ENCODE measurements around the gene PSKH1. TPM values are rescaled to one million over a fixed set of nuclear protein-coding genes. Genes with fewer than 3 reads are reported as not detected.

Gene PSKH1
- polyA plus RNA-seq, 6 donors from 2014 or later = 14.2 to 24.4 (median 17.4) TPM

- Mint-ChIP-seq H3K4me3 (peak within 1 kb of the TSS; percentile 89 to 95 (median 91)), H3K9me3 (no peaks in the 10 kb centered on the region), H3K4me1 (peaks cover 31 to 38% (median 38%) of the 10 kb centered on the region in 3 donors), H3K27ac (peak within 1 kb of the TSS; percentile 84 to 90 (median 88)), H3K27me3 (no peaks in the 10 kb centered on the region), H3K36me3 (peaks cover 0 to 4% of the 10 kb centered on the region in 2 donors)
- peak; percentile 81 for DNase-seq
- ATAC-seq (ENCODE audit: low read depth in 2 of 2) = peak; percentile 95 to 98
These were observed 20.2 kb upstream of the PSKH1 start, which contains the start of gene EDC4 for GRCh38 chr16:67872631-67873434. TSS of gene EDC4 (plus strand) at chr16:67873052. CDS start at chr16:67873262, 210 bp downstream.

GRCh38 chr16:67873435-67874370 is 19.4 kb upstream of the PSKH1 start:
- H3K27ac Mint-ChIP-seq = peak overlapping the region; percentile 33 to 88 (median 82)
- peaks cover 0 to 4% of the 10 kb centered on the region in 2 donors for H3K36me3 Mint-ChIP-seq
- no peaks in the 10 kb centered on the region for H3K9me3 Mint-ChIP-seq
- H3K27me3 Mint-ChIP-seq = no peaks in the 10 kb centered on the region
- H3K4me3 Mint-ChIP-seq = peak overlapping the region; percentile 89 to 95 (median 91)
- DNase-seq = no peak
- H3K4me1 Mint-ChIP-seq = peaks cover 31 to 38% (median 38%) of the 10 kb centered on the region in 3 donors
- ATAC-seq (ENCODE audit: low read depth in 2 of 2) = peak in 1 of 2 donors; percentile 1

- peak overlapping the region; percentile 89 to 95 (median 91) for H3K4me3 Mint-ChIP-seq
- peaks cover 0 to 4% of the 10 kb centered on the region in 2 donors for H3K36me3 Mint-ChIP-seq
- DNase-seq = no peak
- H3K27me3 Mint-ChIP-seq = no peaks in the 10 kb centered on the region
- ATAC-seq (ENCODE audit: low read depth in 2 of 2) = no peak
- no peaks in the 10 kb centered on the region for H3K9me3 Mint-ChIP-seq
- H3K27ac Mint-ChIP-seq = peak overlapping the region in 5 of 6 donors; percentile 33 to 88 (median 84)
- H3K4me1 Mint-ChIP-seq = peaks cover 31 to 38% (median 38%) of the 10 kb centered on the region in 3 donors
These were observed 18.7 kb upstream of the PSKH1 start for GRCh38 chr16:67874372-67874771.

GRCh38 chr16:67877064-67877463 is 16.0 kb upstream of the PSKH1 start:
- peaks cover 30 to 38% (median 37%) of the 10 kb centered on the region in 3 donors for H3K4me1 Mint-ChIP-seq
- ATAC-seq (ENCODE audit: low read depth in 2 of 2) (no peak), DNase-seq (no peak)
- no peak overlapping the region for H3K27ac Mint-ChIP-seq
- peaks cover 0 to 4% of the 10 kb centered on the region in 2 donors for H3K36me3 Mint-ChIP-seq
- H3K4me3 Mint-ChIP-seq = peak overlapping the region in 1 of 8 donors; percentile 57
- no peaks in the 10 kb centered on the region for H3K9me3 Mint-ChIP-seq
- H3K27me3 Mint-ChIP-seq = no peaks in the 10 kb centered on the region

GRCh38 chr16:67878232-67878631 is 14.8 kb upstream of the PSKH1 start:
- Mint-ChIP-seq H3K4me3 (peak overlapping the region in 1 of 8 donors; percentile 30), H3K27me3 (no peaks in the 10 kb centered on the region), H3K27ac (peak overlapping the region in 2 of 6 donors; percentile 27 to 47), H3K9me3 (no peaks in the 10 kb centered on the region), H3K4me1 (peaks cover 27 to 31% (median 28%) of the 10 kb centered on the region in 3 donors), H3K36me3 (peaks cover 4% of the 10 kb centered on the region in 2 donors)
- ATAC-seq (ENCODE audit: low read depth in 2 of 2) (no peak), DNase-seq (no peak)

- Mint-ChIP-seq H3K4me1 (peaks cover 26 to 30% (median 28%) of the 10 kb centered on the region in 3 donors), H3K9me3 (no peaks in the 10 kb centered on the region), H3K27me3 (no peaks in the 10 kb centered on the region), H3K27ac (no peak overlapping the region), H3K36me3 (peaks cover 4 to 10% of the 10 kb centered on the region in 2 donors), H3K4me3 (peak overlapping the region in 1 of 8 donors; percentile 44)
- DNase-seq = no peak
- ATAC-seq (ENCODE audit: low read depth in 2 of 2) = no peak
These were observed 14.2 kb upstream of the PSKH1 start for GRCh38 chr16:67878846-67879245.

- peaks cover 19 to 25% (median 22%) of the 10 kb centered on the region in 3 donors for H3K4me1 Mint-ChIP-seq
- no peaks in the 10 kb centered on the region for H3K9me3 Mint-ChIP-seq
- peaks cover 4 to 11% of the 10 kb centered on the region in 2 donors for H3K36me3 Mint-ChIP-seq
- peak overlapping the region in 1 of 8 donors; percentile 63 for H3K4me3 Mint-ChIP-seq
- peak overlapping the region in 1 of 6 donors; percentile 17 for H3K27ac Mint-ChIP-seq
- DNase-seq (no peak), ATAC-seq (ENCODE audit: low read depth in 2 of 2) (no peak)
- H3K27me3 Mint-ChIP-seq = no peaks in the 10 kb centered on the region
These were observed 13.6 kb upstream of the PSKH1 start for GRCh38 chr16:67879462-67879861.

- peaks cover 4 to 11% of the 10 kb centered on the region in 2 donors for H3K36me3 Mint-ChIP-seq
- peak overlapping the region in 1 of 6 donors; percentile 28 for H3K27ac Mint-ChIP-seq
- no peaks in the 10 kb centered on the region for H3K9me3 Mint-ChIP-seq
- ATAC-seq (ENCODE audit: low read depth in 2 of 2) = no peak
- DNase-seq = no peak
- no peaks in the 10 kb centered on the region for H3K27me3 Mint-ChIP-seq
- peaks cover 15 to 20% (median 19%) of the 10 kb centered on the region in 3 donors for H3K4me1 Mint-ChIP-seq
- H3K4me3 Mint-ChIP-seq = no peak overlapping the region
These were observed 13.1 kb upstream of the PSKH1 start for GRCh38 chr16:67879936-67880335.

- H3K9me3 Mint-ChIP-seq = no peaks in the 10 kb centered on the region
- no peak for ATAC-seq (ENCODE audit: low read depth in 2 of 2)
- no peak for DNase-seq
- peaks cover 4 to 11% of the 10 kb centered on the region in 2 donors for H3K36me3 Mint-ChIP-seq
- no peaks in the 10 kb centered on the region for H3K27me3 Mint-ChIP-seq
- H3K4me1 Mint-ChIP-seq = peaks cover 8 to 14% (median 12%) of the 10 kb centered on the region in 3 donors
- peak overlapping the region in 1 of 6 donors; percentile 28 for H3K27ac Mint-ChIP-seq
- no peak overlapping the region for H3K4me3 Mint-ChIP-seq
These were observed 12.5 kb upstream of the PSKH1 start for GRCh38 chr16:67880584-67880983.

- H3K4me1 Mint-ChIP-seq = peaks cover under 1 to 8% (median 6%) of the 10 kb centered on the region in 3 donors
- no peaks in the 10 kb centered on the region for H3K27me3 Mint-ChIP-seq
- ATAC-seq (ENCODE audit: low read depth in 2 of 2) (no peak), DNase-seq (no peak)
- H3K27ac Mint-ChIP-seq = peak overlapping the region in 1 of 6 donors; percentile 25
- H3K9me3 Mint-ChIP-seq = no peaks in the 10 kb centered on the region
- H3K4me3 Mint-ChIP-seq = no peak overlapping the region
- peaks cover 3 to 11% of the 10 kb centered on the region in 2 donors for H3K36me3 Mint-ChIP-seq
These were observed 11.4 kb upstream of the PSKH1 start for GRCh38 chr16:67881621-67882161.

- Mint-ChIP-seq H3K9me3 (no peaks in the 10 kb centered on the region), H3K4me3 (no peak overlapping the region), H3K27ac (no peak overlapping the region), H3K27me3 (no peaks in the 10 kb centered on the region), H3K36me3 (peaks cover 0 to 11% of the 10 kb centered on the region in 2 donors), H3K4me1 (peaks cover 2 to 8% (median 6%) of the 10 kb centered on the region in 3 donors)
- DNase-seq (no peak), ATAC-seq (ENCODE audit: low read depth in 2 of 2) (no peak)
These were observed 10.5 kb upstream of the PSKH1 start for GRCh38 chr16:67882374-67883145.

- Mint-ChIP-seq H3K27ac (peak overlapping the region in 2 of 6 donors; percentile 38 to 70), H3K4me3 (no peak overlapping the region), H3K9me3 (no peaks in the 10 kb centered on the region), H3K36me3 (peaks cover 0 to 11% of the 10 kb centered on the region in 2 donors), H3K27me3 (no peaks in the 10 kb centered on the region), H3K4me1 (peaks cover 2 to 8% (median 6%) of the 10 kb centered on the region in 3 donors)
- DNase-seq = no peak
- no peak for ATAC-seq (ENCODE audit: low read depth in 2 of 2)
These were observed 9.7 kb upstream of the PSKH1 start for GRCh38 chr16:67883146-67883871.

Measured in naive B cell (primary cell).